Activated naive CD4-positive, alpha-beta T cell treated with anti-CD3 and anti-CD28 coated beads, Interleukin-2, amount 10 ng/mL, durations not matched to agents 7 days and 5 days (primary cell): ENCODE measurements around the gene MYO5B.

Experiments
- CTCF ChIA-PET: fragments of 350-600 bp; sonication (Branson Sonifier 250); formaldehyde crosslinking; loops from one replicate; lab custom pipeline; 2021; ENCODE audit warnings: antibody characterized with exemption; lab: Charles Lee
- DNase-seq: peaks from one replicate; pipeline ENCODE4 v3.0.0-alpha.2; 2020
- H3K27ac Mint-ChIP-seq: one replicate; pipeline ENCODE4 v1.8.0; 2021; ENCODE audit warnings: mild to moderate bottlenecking, moderate library complexity, mixed read lengths
- H3K27me3 Mint-ChIP-seq: one replicate; pipeline ENCODE4 v1.8.0; 2021; ENCODE audit warnings: mild to moderate bottlenecking, mixed read lengths
- H3K36me3 Mint-ChIP-seq: one replicate; pipeline ENCODE4 v1.8.0; 2021; ENCODE audit warnings: mixed read lengths
- H3K4me1 Mint-ChIP-seq: one replicate; pipeline ENCODE4 v1.8.0; 2021; ENCODE audit warnings: mixed read lengths
- H3K4me3 Mint-ChIP-seq: one replicate; pipeline ENCODE4 v1.8.0; 2021; ENCODE audit warnings: mild to moderate bottlenecking, moderate library complexity, mixed read lengths
- H3K9me3 Mint-ChIP-seq: one replicate; pipeline ENCODE4 v1.8.0; 2021; ENCODE audit warnings: mixed read lengths

Gene MYO5B

DNA sequence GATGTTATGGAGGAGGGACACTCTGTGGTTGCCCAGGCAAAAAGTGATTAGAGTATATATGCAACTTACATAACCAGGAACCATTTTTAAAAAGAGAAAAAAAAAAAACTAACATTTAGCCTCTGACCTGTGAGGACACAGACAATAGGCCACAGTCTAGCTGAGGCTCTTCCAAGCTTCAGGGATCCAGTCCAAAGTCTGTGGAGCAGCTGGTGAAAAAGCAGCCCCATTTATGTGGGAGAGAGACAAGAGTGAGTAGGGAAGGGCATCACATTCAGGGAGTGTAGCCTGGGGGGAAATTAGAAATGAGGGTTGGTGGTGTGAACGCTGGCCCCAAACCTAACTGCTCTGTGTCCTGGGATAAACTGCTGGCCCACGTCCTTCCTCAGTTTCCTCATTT lies 122.8 kb downstream of the MYO5B start:
- H3K36me3 Mint-ChIP-seq = no peaks in the 10 kb centered on the region

DNA sequence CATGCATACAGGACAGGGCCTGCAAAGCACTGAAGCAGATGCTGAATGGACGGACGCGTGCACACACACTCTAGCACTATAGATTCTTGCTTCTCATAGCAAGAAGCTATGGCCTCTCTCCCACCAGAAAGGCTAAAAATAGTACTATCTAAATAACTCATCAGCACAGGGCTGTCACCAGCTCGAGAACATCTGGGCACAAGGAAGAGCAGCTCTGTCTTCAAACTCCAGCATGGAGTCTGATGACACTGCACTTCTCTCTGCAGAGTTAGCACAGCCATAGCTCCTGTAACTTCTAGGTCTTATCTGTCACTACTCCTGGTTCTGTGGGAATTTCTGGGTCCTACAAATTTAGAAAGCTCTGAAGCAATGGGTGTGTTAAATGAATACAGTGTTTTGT lies 123.5 kb downstream of the MYO5B start:
- Mint-ChIP-seq H3K36me3 (no peaks in the 10 kb centered on the region), H3K27ac (no peak overlapping the region), H3K4me1 (peaks cover 7% of the 10 kb centered on the region), H3K4me3 (no peak overlapping the region), H3K27me3 (peaks cover 5% of the 10 kb centered on the region), H3K9me3 (no peaks in the 10 kb centered on the region)
- DNase-seq = no peak
- CTCF ChIA-PET = no interaction called here

More for the DNA sequence above, 122.8 kb downstream of the MYO5B start:
- H3K9me3 Mint-ChIP-seq = no peaks in the 10 kb centered on the region
- CTCF ChIA-PET = interaction anchor here (0.6 kb wide), 1 partner anchor 286 kb away, joined by 3 read pairs; no protein-coding TSS in a partner anchor
- H3K27me3 Mint-ChIP-seq = peaks cover 6% of the 10 kb centered on the region
- no peak overlapping the region for H3K4me3 Mint-ChIP-seq
- H3K27ac Mint-ChIP-seq = no peak overlapping the region
- H3K4me1 Mint-ChIP-seq = peaks cover 7% of the 10 kb centered on the region
- no peak for DNase-seq

DNA sequence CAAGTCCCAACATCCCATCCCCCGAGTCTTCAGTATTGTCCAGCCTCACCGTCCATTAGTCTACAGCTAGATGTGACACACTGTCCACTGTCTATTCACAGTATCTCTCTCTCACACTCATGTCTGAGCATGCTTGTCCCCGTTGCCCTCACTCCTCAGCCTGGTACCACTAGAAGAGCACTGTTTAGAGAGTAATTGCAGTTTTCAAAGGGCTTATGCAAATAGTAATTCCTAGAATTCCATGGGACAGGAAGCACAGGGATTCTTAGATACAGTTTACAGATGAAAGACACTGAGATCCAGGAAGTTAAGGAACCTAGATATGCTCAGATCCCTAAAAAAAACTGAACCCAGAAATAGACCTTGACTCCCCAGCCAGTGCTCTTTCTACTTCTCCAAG lies 125.5 kb downstream of the MYO5B start:
- Mint-ChIP-seq H3K36me3 (no peaks in the 10 kb centered on the region), H3K4me1 (no peaks in the 10 kb centered on the region), H3K27me3 (peaks cover 8% of the 10 kb centered on the region), H3K27ac (no peak overlapping the region), H3K4me3 (no peak overlapping the region), H3K9me3 (no peaks in the 10 kb centered on the region)
- CTCF ChIA-PET = no interaction called here
- no peak for DNase-seq

DNA sequence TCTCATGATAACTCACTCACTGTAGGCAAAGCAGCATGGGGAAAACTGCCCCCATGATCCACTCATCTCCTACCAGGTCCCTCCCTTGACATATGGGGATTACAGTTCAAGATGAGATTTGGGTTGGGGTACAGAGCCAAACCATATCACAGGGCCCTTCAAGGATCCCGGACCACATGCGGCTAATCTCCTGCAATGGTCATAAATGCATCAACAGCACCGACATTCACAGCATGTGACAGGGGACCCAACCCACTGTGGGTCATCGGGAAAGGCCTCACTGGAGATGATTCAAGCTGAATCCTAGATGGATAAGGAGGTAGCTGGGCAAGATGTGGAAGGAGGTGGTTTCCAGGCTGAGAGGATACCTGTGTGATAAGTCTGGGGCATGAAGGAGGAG lies 129.4 kb downstream of the MYO5B start:
- Mint-ChIP-seq H3K4me3 (no peak overlapping the region), H3K27ac (no peak overlapping the region), H3K36me3 (no peaks in the 10 kb centered on the region), H3K4me1 (no peaks in the 10 kb centered on the region), H3K27me3 (peaks cover 8% of the 10 kb centered on the region), H3K9me3 (no peaks in the 10 kb centered on the region)
- no peak for DNase-seq
- CTCF ChIA-PET = no interaction called here

DNA sequence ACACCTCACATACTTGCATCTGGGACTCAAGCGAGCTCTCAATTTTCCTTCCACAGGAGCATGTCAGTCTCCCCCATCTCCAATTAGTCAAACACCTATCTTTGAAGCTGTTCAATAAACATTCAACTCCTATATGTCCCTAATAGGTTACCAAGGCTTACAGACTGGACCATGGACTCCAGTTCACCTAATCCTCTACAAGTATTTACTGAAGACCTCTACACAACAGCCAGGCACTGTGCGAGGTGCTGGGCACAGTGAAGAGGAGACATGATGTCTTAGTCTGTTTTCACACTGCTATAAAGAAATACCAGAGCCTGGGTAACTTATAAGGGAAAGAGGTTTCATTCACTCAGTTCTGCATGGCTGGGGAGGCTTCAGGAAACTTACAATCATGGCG lies 129.9 kb downstream of the MYO5B start:
- CTCF ChIA-PET = no interaction called here
- no peak overlapping the region for H3K4me3 Mint-ChIP-seq
- no peak for DNase-seq
- H3K27ac Mint-ChIP-seq = no peak overlapping the region
- H3K4me1 Mint-ChIP-seq = no peaks in the 10 kb centered on the region
- H3K9me3 Mint-ChIP-seq = no peaks in the 10 kb centered on the region
- peaks cover 8% of the 10 kb centered on the region for H3K27me3 Mint-ChIP-seq
- no peaks in the 10 kb centered on the region for H3K36me3 Mint-ChIP-seq

DNA sequence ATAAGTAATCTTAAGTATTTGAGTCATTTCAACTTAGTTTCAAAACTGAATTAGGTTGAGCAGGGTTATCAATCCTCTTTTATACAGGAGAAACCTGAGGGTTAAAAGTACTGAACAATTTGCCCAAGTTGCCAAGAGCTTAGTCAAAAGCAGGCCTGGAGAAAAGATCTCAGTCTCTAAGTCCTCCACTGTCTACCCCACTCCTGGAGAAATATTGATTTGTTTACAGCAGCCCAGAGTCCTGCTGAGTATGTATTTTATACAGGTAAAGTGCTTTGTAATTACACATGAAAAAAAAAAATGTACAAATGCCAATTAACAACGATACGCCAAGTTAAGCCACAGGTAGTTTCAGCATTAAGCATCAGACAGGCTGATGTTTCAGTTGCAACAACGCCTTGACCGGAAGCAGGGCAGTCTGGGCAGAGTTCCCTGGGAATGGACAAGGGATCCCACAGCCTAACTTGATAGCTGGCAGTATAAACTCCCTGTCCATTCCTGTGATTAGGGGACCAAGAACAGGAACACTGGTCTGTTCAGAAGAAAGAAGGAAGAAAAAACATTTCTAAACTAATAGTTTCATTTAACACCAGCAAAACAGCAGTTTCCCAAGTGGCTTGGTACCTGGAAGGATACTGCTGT lies 132.9 kb downstream of the MYO5B start:
- Mint-ChIP-seq H3K27me3 (peaks cover 8% of the 10 kb centered on the region), H3K4me3 (no peak overlapping the region), H3K27ac (no peak overlapping the region), H3K36me3 (no peaks in the 10 kb centered on the region), H3K9me3 (no peaks in the 10 kb centered on the region), H3K4me1 (no peaks in the 10 kb centered on the region)
- CTCF ChIA-PET = no interaction called here
- no peak for DNase-seq

DNA sequence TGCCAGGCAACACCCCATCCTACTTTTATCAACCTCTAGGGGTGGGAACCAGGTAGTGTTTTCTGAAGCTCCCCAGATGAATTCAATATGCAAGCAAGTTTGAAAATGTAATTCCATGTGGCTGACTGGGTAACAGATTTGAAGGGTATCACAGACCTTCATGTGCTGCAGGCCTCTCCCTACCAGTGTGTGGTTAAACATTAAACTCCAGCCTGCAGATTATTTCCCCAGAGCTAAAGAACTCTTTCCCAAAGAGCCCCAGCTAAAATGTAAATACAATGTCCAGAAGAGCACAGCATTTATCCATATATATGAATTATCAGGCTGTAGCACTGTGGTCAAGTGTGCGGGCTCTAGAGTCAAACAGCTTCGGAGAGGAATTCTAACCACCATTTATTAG lies 134.1 kb downstream of the MYO5B start:
- H3K9me3 Mint-ChIP-seq = no peaks in the 10 kb centered on the region
- DNase-seq = no peak
- no peaks in the 10 kb centered on the region for H3K4me1 Mint-ChIP-seq
- H3K36me3 Mint-ChIP-seq = no peaks in the 10 kb centered on the region
- no peak overlapping the region for H3K27ac Mint-ChIP-seq
- H3K4me3 Mint-ChIP-seq = no peak overlapping the region
- H3K27me3 Mint-ChIP-seq = peaks cover 9% of the 10 kb centered on the region
- CTCF ChIA-PET = no interaction called here

DNA sequence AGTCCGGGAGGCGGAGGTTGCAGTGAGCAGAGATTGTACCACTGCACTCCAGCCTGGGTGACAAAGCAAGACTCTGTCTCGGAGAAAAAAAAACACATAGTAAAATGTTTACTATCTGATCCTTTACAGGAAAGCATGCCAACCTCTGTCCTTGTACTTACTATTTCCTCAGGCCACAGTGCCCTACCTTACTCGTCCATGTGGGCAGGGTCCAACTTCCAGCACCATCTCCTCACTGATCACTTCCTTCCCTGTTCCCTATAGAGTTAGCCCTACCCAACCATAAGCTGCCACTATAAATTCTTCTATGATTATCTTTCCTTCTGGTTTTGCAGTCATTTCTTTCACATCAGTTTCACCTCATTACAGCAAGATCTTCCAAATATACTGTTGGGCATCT lies 136.2 kb downstream of the MYO5B start:
- no peak for DNase-seq
- no peak overlapping the region for H3K27ac Mint-ChIP-seq
- H3K4me1 Mint-ChIP-seq = no peaks in the 10 kb centered on the region
- no peak overlapping the region for H3K4me3 Mint-ChIP-seq
- H3K36me3 Mint-ChIP-seq = no peaks in the 10 kb centered on the region
- H3K9me3 Mint-ChIP-seq = no peaks in the 10 kb centered on the region
- peaks cover 3% of the 10 kb centered on the region for H3K27me3 Mint-ChIP-seq
- CTCF ChIA-PET = no interaction called here

DNA sequence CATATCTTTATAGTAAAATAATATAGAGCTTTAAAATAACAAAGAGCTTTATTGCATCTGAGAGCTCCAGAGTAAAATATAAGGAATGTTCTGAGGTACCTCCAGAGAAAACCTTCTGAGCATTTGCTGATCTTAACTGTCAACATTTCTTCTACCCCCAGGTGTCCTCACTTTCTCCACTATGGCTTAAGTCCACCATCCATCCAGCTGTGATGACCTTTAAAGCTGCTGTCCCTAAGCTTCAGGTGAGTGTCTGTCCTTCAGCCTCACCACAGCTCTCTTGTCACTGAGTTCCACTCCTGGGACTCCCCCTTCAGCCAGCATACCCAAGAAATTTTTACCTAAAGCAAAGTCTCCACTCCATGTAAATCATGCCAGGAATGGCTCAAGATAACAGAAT lies 137.9 kb downstream of the MYO5B start:
- H3K27me3 Mint-ChIP-seq = peaks cover 8% of the 10 kb centered on the region
- DNase-seq = no peak
- no peaks in the 10 kb centered on the region for H3K9me3 Mint-ChIP-seq
- no peaks in the 10 kb centered on the region for H3K36me3 Mint-ChIP-seq
- H3K27ac Mint-ChIP-seq = no peak overlapping the region
- CTCF ChIA-PET = no interaction called here
- no peak overlapping the region for H3K4me3 Mint-ChIP-seq
- H3K4me1 Mint-ChIP-seq = no peaks in the 10 kb centered on the region

DNA sequence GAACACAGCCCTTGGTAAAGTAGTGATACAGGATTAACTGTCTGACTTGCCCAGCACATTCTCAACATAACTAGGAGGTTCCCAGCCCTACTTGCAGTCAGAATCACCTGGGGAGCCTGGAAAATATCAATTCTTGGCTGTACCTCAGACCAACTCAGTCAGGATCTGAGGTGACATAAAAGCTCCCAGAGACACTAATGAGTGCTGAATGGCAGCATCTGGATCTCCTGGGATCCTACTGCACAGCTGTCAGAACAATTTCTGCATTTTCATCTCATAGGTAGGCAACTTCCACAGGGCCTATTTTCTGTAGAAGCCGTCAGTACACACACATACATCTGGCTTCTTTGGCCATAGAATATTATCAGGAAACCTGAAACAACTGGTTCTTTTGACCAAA lies 138.8 kb downstream of the MYO5B start:
- CTCF ChIA-PET = interaction anchor here (1.8 kb wide), 1 partner anchor 301 kb away, joined by 7 read pairs; no protein-coding TSS in a partner anchor
- no peaks in the 10 kb centered on the region for H3K4me1 Mint-ChIP-seq
- no peak overlapping the region for H3K4me3 Mint-ChIP-seq
- DNase-seq = no peak
- peaks cover 8% of the 10 kb centered on the region for H3K27me3 Mint-ChIP-seq
- H3K9me3 Mint-ChIP-seq = no peaks in the 10 kb centered on the region
- H3K27ac Mint-ChIP-seq = no peak overlapping the region
- H3K36me3 Mint-ChIP-seq = no peaks in the 10 kb centered on the region

DNA sequence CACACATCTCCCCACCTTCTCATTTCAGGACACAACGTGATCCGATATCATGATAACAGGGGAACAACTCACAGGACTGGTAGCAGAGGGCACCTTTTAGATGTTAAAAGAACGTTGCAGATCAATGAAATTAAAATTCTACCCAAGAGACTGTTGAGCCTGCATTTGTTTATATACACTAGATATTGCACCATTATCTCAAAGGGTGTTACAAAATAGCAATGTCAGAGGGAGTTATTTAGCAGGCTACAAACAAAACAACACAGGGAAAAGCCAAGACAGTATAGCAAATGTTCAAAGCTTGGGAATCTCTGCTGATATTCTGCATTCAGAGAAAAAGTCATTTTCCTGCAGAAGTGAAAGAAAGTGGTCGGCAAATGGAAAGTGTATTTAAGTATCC lies 139.5 kb downstream of the MYO5B start:
- CTCF ChIA-PET = interaction anchor here (1.8 kb wide), 1 partner anchor 302 kb away, joined by 7 read pairs; no protein-coding TSS in a partner anchor
- Mint-ChIP-seq H3K4me1 (no peaks in the 10 kb centered on the region), H3K27me3 (peaks cover 8% of the 10 kb centered on the region), H3K27ac (no peak overlapping the region), H3K9me3 (no peaks in the 10 kb centered on the region), H3K4me3 (no peak overlapping the region), H3K36me3 (no peaks in the 10 kb centered on the region)
- DNase-seq = no peak

DNA sequence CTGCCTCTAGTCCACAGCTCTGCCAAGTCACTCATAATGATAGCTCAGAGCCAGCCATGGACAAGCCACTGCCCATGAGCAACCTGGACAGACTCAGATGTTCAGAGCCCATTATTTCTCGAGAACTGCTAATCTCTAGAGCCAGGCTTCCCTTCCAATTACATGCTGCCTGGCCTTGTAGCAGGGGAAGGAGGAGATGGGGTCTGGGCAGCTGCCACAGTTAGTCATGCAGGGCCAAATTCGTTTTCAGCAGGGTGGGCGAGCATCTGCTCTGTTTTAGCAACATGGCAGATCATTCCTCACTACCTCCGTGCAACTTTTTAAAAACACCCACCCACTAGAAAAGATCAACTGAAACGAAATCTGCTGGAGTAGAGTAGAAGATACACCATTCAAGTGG lies 141.8 kb downstream of the MYO5B start:
- Mint-ChIP-seq H3K27ac (no peak overlapping the region), H3K27me3 (peaks cover 8% of the 10 kb centered on the region), H3K4me3 (no peak overlapping the region), H3K9me3 (no peaks in the 10 kb centered on the region), H3K4me1 (no peaks in the 10 kb centered on the region), H3K36me3 (no peaks in the 10 kb centered on the region)
- CTCF ChIA-PET = no interaction called here
- no peak for DNase-seq

DNA sequence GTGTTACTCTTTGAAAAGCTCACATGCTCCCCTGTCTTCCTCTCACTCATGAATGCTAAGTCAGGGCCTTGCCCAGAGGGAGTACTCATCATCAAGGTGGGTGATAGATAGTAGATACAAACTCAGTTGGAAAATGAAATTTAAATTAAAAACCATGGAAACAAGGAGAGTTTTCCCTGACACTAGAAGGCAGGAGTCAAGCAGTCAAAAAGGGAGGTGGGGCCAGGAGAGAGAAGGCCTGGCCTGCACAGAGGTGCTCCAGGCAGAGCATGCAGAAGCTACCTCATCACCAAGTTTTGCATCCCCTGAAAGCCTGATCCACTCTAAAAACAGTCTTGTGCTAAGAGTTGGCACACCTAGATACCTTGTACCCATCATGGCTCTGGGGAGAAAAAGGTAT lies 143.7 kb downstream of the MYO5B start:
- Mint-ChIP-seq H3K4me3 (no peak overlapping the region), H3K36me3 (no peaks in the 10 kb centered on the region), H3K9me3 (no peaks in the 10 kb centered on the region), H3K27me3 (peaks cover 8% of the 10 kb centered on the region), H3K4me1 (no peaks in the 10 kb centered on the region), H3K27ac (no peak overlapping the region)
- no peak for DNase-seq
- CTCF ChIA-PET = interaction anchor here (0.8 kb wide), 1 partner anchor 306 kb away, joined by 3 read pairs; no protein-coding TSS in a partner anchor

DNA sequence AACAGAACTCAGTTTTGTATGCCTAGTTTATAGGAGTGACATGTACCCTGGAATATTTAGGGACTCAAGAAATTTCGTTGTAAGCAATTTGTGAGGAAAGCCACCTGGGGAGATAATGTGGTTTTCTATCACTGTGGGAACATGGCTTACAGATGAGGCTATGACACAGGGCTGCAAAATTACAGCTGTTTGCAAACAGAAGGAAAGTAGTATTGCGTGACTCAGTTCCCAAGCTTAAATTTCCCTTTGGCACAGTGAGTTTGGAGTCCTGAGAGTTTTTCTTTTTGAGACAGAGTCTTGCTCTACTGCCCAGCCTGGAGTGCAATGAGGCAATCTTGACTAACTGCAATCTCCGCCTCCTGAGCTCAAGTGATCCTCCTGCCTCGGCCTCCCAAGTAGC lies 149.8 kb downstream of the MYO5B start:
- no peak for DNase-seq
- no peak overlapping the region for H3K27ac Mint-ChIP-seq
- H3K4me3 Mint-ChIP-seq = no peak overlapping the region
- no peaks in the 10 kb centered on the region for H3K4me1 Mint-ChIP-seq
- CTCF ChIA-PET = interaction anchor here (0.6 to 1.3 kb wide), 2 partner anchors 10 to 157 kb away, joined by 3 read pairs; no protein-coding TSS in a partner anchor
- H3K9me3 Mint-ChIP-seq = no peaks in the 10 kb centered on the region
- H3K36me3 Mint-ChIP-seq = no peaks in the 10 kb centered on the region
- H3K27me3 Mint-ChIP-seq = peaks cover 10% of the 10 kb centered on the region

DNA sequence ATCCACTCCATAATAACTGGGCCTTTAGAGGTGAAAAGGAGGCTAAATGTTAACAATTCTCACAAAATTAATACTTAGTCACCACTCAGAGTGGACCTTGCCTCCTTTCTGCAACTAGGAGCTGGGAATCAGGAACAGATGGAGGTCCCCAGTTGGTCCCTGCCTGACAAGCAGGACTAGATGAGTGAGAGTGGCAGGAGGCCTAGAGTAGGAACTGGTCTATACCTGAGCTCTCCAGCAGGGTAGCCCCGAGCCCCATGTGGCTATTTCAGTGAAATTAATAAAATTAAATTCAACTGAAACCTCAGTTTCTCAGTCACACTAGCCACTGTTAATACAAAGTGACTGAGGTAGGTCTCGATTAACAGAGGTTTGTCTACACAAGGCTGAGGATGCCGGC lies 150.5 kb downstream of the MYO5B start:
- no peak overlapping the region for H3K27ac Mint-ChIP-seq
- CTCF ChIA-PET = interaction anchor here (1.3 kb wide), 1 partner anchor 9 kb away, joined by 3 read pairs; no protein-coding TSS in a partner anchor
- no peaks in the 10 kb centered on the region for H3K9me3 Mint-ChIP-seq
- no peak overlapping the region for H3K4me3 Mint-ChIP-seq
- no peak for DNase-seq
- peaks cover 10% of the 10 kb centered on the region for H3K27me3 Mint-ChIP-seq
- H3K36me3 Mint-ChIP-seq = no peaks in the 10 kb centered on the region
- no peaks in the 10 kb centered on the region for H3K4me1 Mint-ChIP-seq
